ENCODE data around the gene POLR3K. TPM values are rescaled to one million over a fixed set of nuclear protein-coding genes. Genes with fewer than 3 reads are reported as not detected.

POLR3K gene
- total RNA-seq, 2 experiments from 2014 or later: 39.9 to 45.3 TPM

GRCh38 chr16:61879-62281, 8.5 kb upstream of the POLR3K start:
- Mint-ChIP-seq H3K27me3 (no peaks in the 10 kb centered on the region), H3K4me1 (ENCODE audit: low read depth) (no peaks in the 10 kb centered on the region), H3K36me3 (peaks cover 7% of the 10 kb centered on the region), H3K9me3 (no peaks in the 10 kb centered on the region), H3K4me3 (no peak overlapping the region), H3K27ac (no peak overlapping the region)
- ChIA-PET POLR2A (interaction anchor here (0.5 to 1.5 kb wide), 2 partner anchors 23 to 76 kb away, joined by 4 read pairs; no protein-coding TSS in a partner anchor), CTCF (interaction anchor here (0.7 to 11.5 kb wide), 3 partner anchors 10 to 45 kb away, joined by 3 to 384 read pairs (median 7); partner anchors contain the start of gene RHBDF1)
- intact Hi-C loops (cut with micrococcal nuclease): no loop called here
- no peak for DNase-seq

DNA sequence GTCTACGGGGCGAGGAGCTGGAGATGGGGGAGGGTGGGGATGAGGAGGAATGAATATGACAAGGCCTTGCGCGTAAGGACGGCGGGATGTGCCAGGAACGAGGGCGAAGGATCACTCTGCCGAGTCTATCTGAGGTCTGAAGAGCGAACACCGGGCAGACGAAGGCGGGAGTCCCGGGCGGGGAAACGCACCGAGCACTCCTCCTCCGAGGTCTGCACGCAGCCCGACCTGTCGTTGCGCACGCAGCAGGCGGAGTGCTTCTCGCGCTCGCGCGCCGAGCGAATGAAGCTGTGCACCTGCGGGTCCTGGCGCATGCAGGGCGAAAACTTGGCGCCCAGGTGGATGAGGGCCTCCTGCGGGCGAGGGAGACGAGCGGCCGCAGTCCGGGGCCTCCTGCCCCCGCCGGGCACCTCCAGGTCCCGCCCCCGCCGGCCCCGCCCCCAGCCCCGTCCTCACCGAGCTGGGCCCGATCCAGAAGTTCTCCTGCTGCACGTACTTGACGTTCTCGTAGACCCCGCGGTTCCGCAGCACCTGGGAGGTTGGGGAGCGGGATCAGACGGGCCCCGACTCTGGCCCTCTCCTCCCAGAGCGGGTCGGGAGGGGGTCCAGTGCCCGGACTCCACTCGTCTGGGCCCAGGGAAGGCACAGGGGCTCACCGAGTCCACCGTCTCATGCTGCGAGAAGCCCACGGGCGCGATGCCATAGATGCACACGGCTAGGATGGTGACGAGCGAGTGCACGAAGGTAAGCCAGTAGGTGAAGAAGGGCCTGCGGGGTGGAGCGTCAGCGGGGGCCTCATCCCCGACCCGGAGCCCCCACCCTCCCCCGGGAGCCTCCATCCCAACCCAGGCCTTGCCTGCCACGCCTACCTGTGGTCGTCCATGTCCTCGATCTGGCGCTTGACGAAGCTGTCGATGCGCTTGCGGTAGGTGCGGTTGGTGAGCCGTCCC, 7.8 kb upstream of the POLR3K start:
- no peaks in the 10 kb centered on the region for H3K4me1 Mint-ChIP-seq (ENCODE audit: low read depth)
- H3K36me3 Mint-ChIP-seq: peaks cover 9% of the 10 kb centered on the region
- no peaks in the 10 kb centered on the region for H3K9me3 Mint-ChIP-seq
- POLR2A ChIA-PET: no interaction called here
- no peak overlapping the region for H3K4me3 Mint-ChIP-seq
- no peak overlapping the region for H3K27ac Mint-ChIP-seq
- DNase-seq: no peak
- CTCF ChIA-PET: interaction anchor here (1.5 to 11.5 kb wide), 3 partner anchors 35 to 46 kb away, joined by 5 to 384 read pairs (median 13); no protein-coding TSS in a partner anchor
- intact Hi-C loops (cut with micrococcal nuclease): no loop called here
- no peaks in the 10 kb centered on the region for H3K27me3 Mint-ChIP-seq

DNA sequence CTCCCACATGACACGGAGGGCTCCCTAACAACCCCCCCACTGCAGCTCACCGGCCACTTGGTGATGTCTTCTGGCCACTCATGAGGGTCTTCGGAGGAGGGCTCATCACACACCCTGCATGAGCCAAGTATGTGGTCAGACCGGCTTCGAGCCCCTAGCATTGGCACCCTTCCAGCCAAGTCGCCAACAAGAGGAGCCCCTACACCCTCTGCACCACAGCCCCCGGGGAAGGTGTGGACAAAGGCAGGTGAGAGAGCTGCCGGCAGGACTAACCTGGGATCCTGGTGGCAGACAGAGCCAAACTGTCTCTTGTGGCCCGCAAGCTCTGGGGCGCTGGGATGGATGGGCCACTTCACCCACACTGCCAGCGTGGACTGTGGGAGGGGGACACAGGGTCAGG, 6.8 kb upstream of the POLR3K start:
- no peak overlapping the region for H3K27ac Mint-ChIP-seq
- ChIA-PET POLR2A (interaction anchor here (1.5 kb wide), 1 partner anchor 12 kb away, joined by 4 read pairs; the partner anchor contains the start of gene RHBDF1), CTCF (interaction anchor here (1.5 to 1.9 kb wide), 2 partner anchors 37 to 47 kb away, joined by 5 to 13 read pairs; no protein-coding TSS in a partner anchor)

DNA sequence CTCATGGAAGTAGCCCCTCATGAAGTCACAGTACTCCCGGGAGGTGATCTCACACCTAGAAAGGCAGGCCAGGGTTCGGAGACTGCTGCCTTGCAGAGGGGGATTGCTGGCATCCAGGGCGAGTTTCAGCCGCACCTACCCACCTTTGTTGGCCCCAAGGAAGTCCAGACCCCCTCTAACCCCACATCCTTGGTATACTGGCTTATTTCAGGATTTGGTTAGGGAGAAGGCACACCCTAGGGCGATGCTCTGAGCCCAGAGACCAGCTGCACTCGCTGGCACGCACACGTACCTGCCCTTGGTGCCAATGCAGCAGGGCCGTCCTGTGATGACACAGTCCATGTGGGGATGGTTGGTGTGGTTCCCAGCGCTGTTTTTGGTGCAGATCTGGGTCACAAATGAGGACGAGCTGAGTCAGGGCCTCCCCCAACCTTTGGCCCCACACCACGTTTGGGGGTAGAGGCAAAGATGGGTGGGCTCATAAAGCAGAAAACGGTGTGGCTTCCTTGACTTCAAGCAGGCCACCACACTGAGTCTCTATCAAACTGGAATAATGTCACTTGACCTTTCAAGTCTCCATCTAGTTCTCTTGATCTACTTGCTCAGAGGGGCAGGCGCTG, 6.1 kb upstream of the POLR3K start:
- CTCF ChIA-PET: interaction anchor here (1.5 to 1.9 kb wide), 2 partner anchors 37 to 47 kb away, joined by 5 to 13 read pairs; no protein-coding TSS in a partner anchor
- Mint-ChIP-seq H3K36me3 (peaks cover 13% of the 10 kb centered on the region), H3K4me3 (no peak overlapping the region), H3K27me3 (no peaks in the 10 kb centered on the region), H3K4me1 (ENCODE audit: low read depth) (peaks cover 2% of the 10 kb centered on the region), H3K9me3 (no peaks in the 10 kb centered on the region), H3K27ac (no peak overlapping the region)
- intact Hi-C loops (cut with micrococcal nuclease): no loop called here
- POLR2A ChIA-PET: interaction anchor here (1.5 kb wide), 1 partner anchor 13 kb away, joined by 4 read pairs; the partner anchor contains the start of gene RHBDF1
- no peak for DNase-seq

More for the DNA sequence above, 6.8 kb upstream of the POLR3K start:
- H3K36me3 Mint-ChIP-seq: peaks cover 13% of the 10 kb centered on the region
- no peaks in the 10 kb centered on the region for H3K27me3 Mint-ChIP-seq
- DNase-seq: no peak
- H3K4me3 Mint-ChIP-seq: no peak overlapping the region
- intact Hi-C loops (cut with micrococcal nuclease): no loop called here
- no peaks in the 10 kb centered on the region for H3K4me1 Mint-ChIP-seq (ENCODE audit: low read depth)
- no peaks in the 10 kb centered on the region for H3K9me3 Mint-ChIP-seq

GRCh38 chr16:58491-59439, 5.4 kb upstream of the POLR3K start:
- ChIA-PET POLR2A (interaction anchor here (1.5 kb wide), 1 partner anchor 14 kb away, joined by 4 read pairs; the partner anchor contains the start of gene RHBDF1), CTCF (interaction anchor here (1.5 kb wide), 1 partner anchor 39 kb away, joined by 3 read pairs; no protein-coding TSS in a partner anchor)
- no peak for DNase-seq
- H3K4me3 Mint-ChIP-seq: no peak overlapping the region
- peaks cover 6% of the 10 kb centered on the region for H3K4me1 Mint-ChIP-seq (ENCODE audit: low read depth)
- no peaks in the 10 kb centered on the region for H3K9me3 Mint-ChIP-seq
- H3K27me3 Mint-ChIP-seq: no peaks in the 10 kb centered on the region
- H3K36me3 Mint-ChIP-seq: peaks cover 13% of the 10 kb centered on the region
- intact Hi-C loops (cut with micrococcal nuclease): no loop called here
- no peak overlapping the region for H3K27ac Mint-ChIP-seq

- Mint-ChIP-seq H3K27me3 (no peaks in the 10 kb centered on the region), H3K4me3 (no peak overlapping the region), H3K4me1 (ENCODE audit: low read depth) (peaks cover 9% of the 10 kb centered on the region), H3K36me3 (peaks cover 17% of the 10 kb centered on the region), H3K9me3 (no peaks in the 10 kb centered on the region), H3K27ac (no peak overlapping the region)
- ChIA-PET POLR2A (no interaction called here), CTCF (interaction anchor here (1.0 to 1.5 kb wide), 3 partner anchors 8 to 49 kb away, joined by 3 read pairs; no protein-coding TSS in a partner anchor)
- no peak for DNase-seq
- intact Hi-C loops (cut with micrococcal nuclease): no loop called here
Measured at GRCh38 chr16:57711-58110, 4.3 kb upstream of the POLR3K start.

DNA sequence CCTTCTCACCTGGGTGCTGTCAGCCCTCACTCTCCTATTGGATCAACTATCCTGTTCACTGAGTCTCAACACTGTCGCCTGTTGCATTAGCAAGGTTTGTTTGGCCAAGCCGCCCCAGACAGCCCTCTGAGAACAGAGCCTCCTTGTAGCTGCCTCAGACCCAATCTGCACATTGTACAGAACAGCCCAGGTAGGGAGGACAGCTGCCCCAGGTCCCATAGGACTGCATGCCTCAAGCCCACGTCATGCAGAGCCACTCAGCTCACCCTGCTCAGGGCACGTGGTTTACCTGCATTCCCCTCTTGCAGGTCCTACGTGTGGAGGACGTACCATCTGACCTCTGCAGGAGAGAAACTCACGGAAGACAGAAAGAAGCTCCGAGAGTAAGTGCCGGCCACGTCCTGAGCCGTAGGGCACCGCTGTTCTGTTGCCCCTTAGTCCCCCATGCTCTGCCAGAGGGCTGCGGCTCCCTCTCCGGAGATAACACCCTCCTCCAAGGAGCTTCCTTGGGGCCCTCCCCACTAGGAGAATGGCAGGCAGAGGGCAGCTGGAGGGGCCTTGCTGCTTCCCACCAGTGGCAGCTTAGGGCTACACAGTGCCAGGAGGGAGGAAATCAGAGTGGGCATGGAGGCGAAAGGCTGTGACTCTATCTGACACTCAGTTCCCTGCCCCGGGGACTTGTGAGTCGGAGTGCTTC, 3.0 kb upstream of the POLR3K start:
- POLR2A ChIA-PET: no interaction called here
- no peak overlapping the region for H3K4me3 Mint-ChIP-seq

GRCh38 chr16:55571-56136, 2.2 kb upstream of the POLR3K start:
- intact Hi-C loops (cut with micrococcal nuclease): no loop called here
- Mint-ChIP-seq H3K9me3 (no peaks in the 10 kb centered on the region), H3K36me3 (peaks cover 27% of the 10 kb centered on the region), H3K4me3 (no peak overlapping the region), H3K27ac (no peak overlapping the region), H3K27me3 (no peaks in the 10 kb centered on the region), H3K4me1 (ENCODE audit: low read depth) (peaks cover 24% of the 10 kb centered on the region)
- DNase-seq: no peak
- POLR2A ChIA-PET: no interaction called here
- CTCF ChIA-PET: interaction anchor here (0.8 to 1.4 kb wide), 2 partner anchors 10 to 42 kb away, joined by 3 to 7 read pairs; no protein-coding TSS in a partner anchor

More for the DNA sequence above, 3.0 kb upstream of the POLR3K start:
- CTCF ChIA-PET: interaction anchor here (0.8 to 1.4 kb wide), 2 partner anchors 9 to 41 kb away, joined by 3 to 7 read pairs; no protein-coding TSS in a partner anchor
- Mint-ChIP-seq H3K27ac (no peak overlapping the region), H3K4me1 (ENCODE audit: low read depth) (peaks cover 16% of the 10 kb centered on the region), H3K27me3 (no peaks in the 10 kb centered on the region), H3K36me3 (peaks cover 19% of the 10 kb centered on the region), H3K9me3 (no peaks in the 10 kb centered on the region)
- no peak for DNase-seq
- intact Hi-C loops (cut with micrococcal nuclease): no loop called here

DNA sequence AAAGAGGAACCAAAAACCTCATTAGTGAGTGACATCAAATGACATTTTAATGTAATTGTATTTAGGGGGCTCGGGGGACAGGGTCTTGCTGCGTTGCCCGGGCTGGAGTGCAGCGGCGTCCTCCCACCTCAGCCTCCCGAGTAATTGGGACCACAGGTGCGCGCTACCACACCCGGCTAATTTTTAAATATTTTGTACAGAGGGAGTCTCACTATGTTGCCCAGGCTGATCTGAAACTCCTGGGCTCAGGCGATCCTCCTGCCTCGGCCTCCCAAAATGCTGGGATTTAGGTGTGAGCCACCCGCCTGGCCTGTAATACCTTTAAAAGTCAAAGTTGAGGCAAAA, 801 bp upstream of the POLR3K start:
- H3K4me1 Mint-ChIP-seq (ENCODE audit: low read depth): peaks cover 27% of the 10 kb centered on the region
- H3K36me3 Mint-ChIP-seq: peaks cover 31% of the 10 kb centered on the region
- H3K27ac Mint-ChIP-seq: peak overlapping the region; percentile 28
- CTCF ChIA-PET: interaction anchor here (1.7 to 1.8 kb wide), 2 partner anchors 12 to 42 kb away, joined by 17 read pairs; no protein-coding TSS in a partner anchor
- H3K27me3 Mint-ChIP-seq: no peaks in the 10 kb centered on the region
- intact Hi-C loops (cut with micrococcal nuclease): no loop called here
- POLR2A ChIA-PET: no interaction called here
- peak overlapping the region; percentile 87 for H3K4me3 Mint-ChIP-seq
- DNase-seq: no peak
- no peaks in the 10 kb centered on the region for H3K9me3 Mint-ChIP-seq

DNA sequence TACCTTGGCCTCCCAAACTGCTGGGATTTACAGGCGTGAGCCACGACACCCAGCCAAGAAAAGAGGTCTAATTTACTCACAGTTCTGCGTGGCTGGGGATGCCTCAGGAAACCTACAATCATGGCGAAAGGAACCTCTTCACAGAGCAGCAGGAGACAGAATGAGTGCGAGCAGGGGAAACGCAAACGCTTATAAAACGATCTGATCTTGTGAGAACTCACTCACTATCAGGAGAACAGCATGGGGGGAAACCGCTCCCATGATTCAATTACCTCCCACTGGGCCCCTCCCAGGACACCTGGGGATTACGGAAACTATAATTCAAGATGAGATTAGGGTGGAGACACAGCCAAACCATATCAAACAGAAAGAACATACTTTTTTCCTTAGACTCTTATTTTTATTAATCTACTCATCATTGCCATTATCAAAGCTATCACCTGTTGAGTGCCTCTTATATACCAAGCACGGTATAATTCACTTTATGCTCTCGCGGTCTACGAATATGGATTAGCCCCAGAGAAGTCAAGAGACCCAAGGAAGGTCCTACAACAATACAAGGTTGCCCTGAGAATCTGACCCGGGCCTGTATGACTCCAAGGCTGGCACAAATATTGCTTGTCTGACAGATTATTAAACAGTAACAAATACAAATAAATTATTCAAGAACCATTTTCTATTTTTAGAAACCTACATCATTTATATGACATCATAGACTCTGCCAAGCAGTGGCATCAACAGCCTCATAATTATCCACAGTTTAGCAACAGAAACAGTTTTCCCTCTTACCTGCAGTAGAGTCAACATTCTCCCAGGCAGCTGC, 2.4 kb downstream of the POLR3K start:
- intact Hi-C loops (cut with micrococcal nuclease): no loop called here
- ChIA-PET POLR2A (no interaction called here), CTCF (no interaction called here)
- Mint-ChIP-seq H3K4me1 (ENCODE audit: low read depth) (peaks cover 27% of the 10 kb centered on the region), H3K9me3 (no peaks in the 10 kb centered on the region), H3K4me3 (peak overlapping the region; percentile 43), H3K27ac (peak overlapping the region; percentile 13), H3K27me3 (no peaks in the 10 kb centered on the region), H3K36me3 (peaks cover 30% of the 10 kb centered on the region)
- DNase-seq: no peak
